Measurements from ENCODE around the gene BACH2.
"Not testable (repeated sequence)": the region's sequence is repeated elsewhere in the genome, so short reads cannot be mapped to it uniquely, and the experiment has no call there.

GRCh38 chr6:90208690-90209089 is 88.0 kb downstream of the BACH2 start:
- TF ChIP-seq, protein P1, sequence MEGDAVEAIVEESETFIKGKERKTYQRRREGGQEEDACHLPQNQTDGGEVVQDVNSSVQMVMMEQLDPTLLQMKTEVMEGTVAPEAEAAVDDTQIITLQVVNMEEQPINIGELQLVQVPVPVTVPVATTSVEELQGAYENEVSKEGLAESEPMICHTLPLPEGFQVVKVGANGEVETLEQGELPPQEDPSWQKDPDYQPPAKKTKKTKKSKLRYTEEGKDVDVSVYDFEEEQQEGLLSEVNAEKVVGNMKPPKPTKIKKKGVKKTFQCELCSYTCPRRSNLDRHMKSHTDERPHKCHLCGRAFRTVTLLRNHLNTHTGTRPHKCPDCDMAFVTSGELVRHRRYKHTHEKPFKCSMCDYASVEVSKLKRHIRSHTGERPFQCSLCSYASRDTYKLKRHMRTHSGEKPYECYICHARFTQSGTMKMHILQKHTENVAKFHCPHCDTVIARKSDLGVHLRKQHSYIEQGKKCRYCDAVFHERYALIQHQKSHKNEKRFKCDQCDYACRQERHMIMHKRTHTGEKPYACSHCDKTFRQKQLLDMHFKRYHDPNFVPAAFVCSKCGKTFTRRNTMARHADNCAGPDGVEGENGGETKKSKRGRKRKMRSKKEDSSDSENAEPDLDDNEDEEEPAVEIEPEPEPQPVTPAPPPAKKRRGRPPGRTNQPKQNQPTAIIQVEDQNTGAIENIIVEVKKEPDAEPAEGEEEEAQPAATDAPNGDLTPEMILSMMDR (IDR thresholded peaks at IDR 0.05), result not testable (repeated sequence)
- not testable (repeated sequence) for TF ChIP-seq POLR2A (IDR thresholded peaks at IDR 0.05)
